ENCODE measurements around the gene ARHGAP12. TPM values are rescaled to one million over a fixed set of nuclear protein-coding genes. Genes with fewer than 3 reads are reported as not detected.

ARHGAP12 gene
- total RNA-seq, 2 donors from 2014 or later, result 5.2 to 5.6 TPM

DNA sequence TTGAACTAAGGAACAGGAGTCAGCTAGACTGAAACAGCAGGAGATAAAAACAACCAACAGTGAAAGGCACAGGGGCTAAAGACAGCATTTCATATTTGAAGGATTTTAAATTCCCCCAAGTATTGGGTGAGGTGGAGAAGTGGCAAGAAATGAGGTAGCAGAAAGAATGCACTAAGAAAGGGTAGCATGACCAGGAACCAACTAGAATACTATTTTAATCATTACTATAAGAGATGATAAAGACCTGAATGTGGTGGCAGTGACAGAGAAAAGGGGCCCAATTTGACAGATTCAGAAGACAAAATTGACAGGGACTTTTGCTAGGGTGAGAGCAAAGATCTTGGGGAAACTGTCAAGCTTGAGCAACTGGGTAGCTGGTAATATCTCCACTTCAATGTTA lies 94.9 kb downstream of the ARHGAP12 start:
- Mint-ChIP-seq H3K4me1 (ENCODE audit: low read depth) (peaks cover 4% of the 10 kb centered on the region), H3K4me3 (no peak overlapping the region), H3K9me3 (no peaks in the 10 kb centered on the region), H3K27me3 (ENCODE audit: low read depth) (no peaks in the 10 kb centered on the region), H3K27ac (no peak overlapping the region), H3K36me3 (ENCODE audit: insufficient read depth in 2 of 2) (no peaks in the 10 kb centered on the region)
- ATAC-seq (replicated peaks in 1 of 2), result peak in 1 of 2 donors; percentile 54
- DNase-seq, result no peak

DNA sequence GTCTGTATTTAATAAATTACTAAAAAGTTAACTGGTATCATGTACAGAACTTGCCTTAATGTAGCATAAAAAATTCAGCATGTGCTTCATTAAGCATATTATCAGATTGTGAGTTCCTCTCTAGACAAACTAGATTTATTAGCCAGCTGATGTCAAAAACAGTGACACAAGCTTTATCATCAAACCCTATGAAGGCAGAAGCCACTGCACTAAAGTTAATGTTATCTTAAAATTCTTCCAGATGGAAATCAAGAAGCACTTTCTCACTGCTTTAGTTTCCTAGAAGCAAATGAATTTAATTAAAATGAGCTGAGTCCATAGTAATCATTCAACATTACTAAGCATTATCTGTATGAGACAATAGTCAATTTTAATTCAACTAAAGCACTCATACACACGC lies 96.4 kb downstream of the ARHGAP12 start:
- Mint-ChIP-seq H3K36me3 (ENCODE audit: insufficient read depth in 2 of 2) (no peaks in the 10 kb centered on the region), H3K4me1 (ENCODE audit: low read depth) (peaks cover 4% of the 10 kb centered on the region), H3K9me3 (no peaks in the 10 kb centered on the region), H3K27me3 (ENCODE audit: low read depth) (no peaks in the 10 kb centered on the region), H3K27ac (no peak overlapping the region), H3K4me3 (no peak overlapping the region)
- DNase-seq (no peak), ATAC-seq (replicated peaks in 1 of 2) (no peak)

DNA sequence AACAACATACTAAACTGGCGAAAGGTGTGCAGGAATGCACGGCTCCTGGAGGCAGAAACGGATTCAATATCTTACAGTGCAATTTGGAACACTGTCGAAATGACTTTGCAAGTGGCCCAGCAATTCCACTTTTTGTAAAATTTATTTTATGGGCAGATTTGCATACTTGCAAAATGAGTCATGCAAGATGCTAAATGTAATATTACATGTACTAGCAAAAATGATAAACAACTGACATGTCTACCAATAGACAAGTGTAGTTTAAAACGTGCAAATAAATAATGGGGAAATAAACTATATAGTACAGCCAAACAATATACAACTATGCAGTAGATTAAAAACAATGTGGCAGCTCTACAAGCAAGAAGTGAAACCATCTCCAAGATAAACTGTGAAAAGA lies 97.7 kb downstream of the ARHGAP12 start:
- no peak for DNase-seq
- Mint-ChIP-seq H3K27me3 (ENCODE audit: low read depth) (no peaks in the 10 kb centered on the region), H3K4me1 (ENCODE audit: low read depth) (peaks cover 4% of the 10 kb centered on the region), H3K27ac (no peak overlapping the region), H3K36me3 (ENCODE audit: insufficient read depth in 2 of 2) (no peaks in the 10 kb centered on the region), H3K9me3 (no peaks in the 10 kb centered on the region), H3K4me3 (no peak overlapping the region)
- no peak for ATAC-seq (replicated peaks in 1 of 2)

DNA sequence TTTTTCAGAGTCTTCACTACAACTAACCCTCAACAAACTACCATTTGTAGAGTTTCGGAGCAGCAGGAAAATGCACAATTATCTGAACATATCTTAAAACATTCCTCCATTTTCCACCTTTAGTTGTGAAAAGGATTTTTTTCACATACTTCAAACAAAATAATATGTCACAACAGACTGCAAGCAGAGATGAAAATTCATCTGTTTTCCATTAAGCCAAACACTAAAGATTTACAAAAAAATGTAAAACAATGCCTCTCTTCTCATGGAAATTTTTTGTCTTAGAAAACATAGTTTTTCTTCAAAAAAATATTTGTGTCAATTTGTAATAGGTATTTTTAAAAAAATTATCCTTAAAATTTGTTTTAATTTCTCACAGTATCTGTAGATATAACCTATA lies 98.9 kb downstream of the ARHGAP12 start:
- H3K36me3 Mint-ChIP-seq (ENCODE audit: insufficient read depth in 2 of 2), result no peaks in the 10 kb centered on the region
- no peaks in the 10 kb centered on the region for H3K27me3 Mint-ChIP-seq (ENCODE audit: low read depth)
- DNase-seq, result no peak
- peaks cover 4% of the 10 kb centered on the region for H3K4me1 Mint-ChIP-seq (ENCODE audit: low read depth)
- no peak overlapping the region for H3K27ac Mint-ChIP-seq
- no peak for ATAC-seq (replicated peaks in 1 of 2)
- no peak overlapping the region for H3K4me3 Mint-ChIP-seq
- no peaks in the 10 kb centered on the region for H3K9me3 Mint-ChIP-seq

DNA sequence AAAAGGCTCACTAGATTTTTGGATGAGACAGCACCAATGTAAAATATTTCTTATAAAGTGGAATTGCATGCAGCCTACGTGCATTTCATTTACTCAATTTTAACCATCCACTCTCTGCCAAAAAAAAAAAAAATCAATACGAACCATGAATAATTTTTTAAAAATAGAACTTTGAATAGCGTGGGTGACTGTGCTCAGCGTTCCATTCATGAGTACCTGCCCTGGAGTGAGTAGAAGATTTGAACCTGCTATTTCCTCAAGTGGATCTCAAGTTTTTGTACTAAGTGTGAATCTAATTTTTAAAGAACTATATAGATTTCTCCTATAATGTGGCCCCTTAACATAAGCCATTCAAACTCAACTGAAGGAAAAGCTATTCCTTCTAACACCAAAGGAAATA lies 105.3 kb downstream of the ARHGAP12 start:
- DNase-seq (no peak), ATAC-seq (replicated peaks in 1 of 2) (no peak)
- no peak overlapping the region for H3K4me3 Mint-ChIP-seq
- no peaks in the 10 kb centered on the region for H3K27me3 Mint-ChIP-seq (ENCODE audit: low read depth)
- H3K4me1 Mint-ChIP-seq (ENCODE audit: low read depth), result no peaks in the 10 kb centered on the region
- no peaks in the 10 kb centered on the region for H3K9me3 Mint-ChIP-seq
- H3K27ac Mint-ChIP-seq, result no peak overlapping the region
- H3K36me3 Mint-ChIP-seq (ENCODE audit: insufficient read depth in 2 of 2), result no peaks in the 10 kb centered on the region

DNA sequence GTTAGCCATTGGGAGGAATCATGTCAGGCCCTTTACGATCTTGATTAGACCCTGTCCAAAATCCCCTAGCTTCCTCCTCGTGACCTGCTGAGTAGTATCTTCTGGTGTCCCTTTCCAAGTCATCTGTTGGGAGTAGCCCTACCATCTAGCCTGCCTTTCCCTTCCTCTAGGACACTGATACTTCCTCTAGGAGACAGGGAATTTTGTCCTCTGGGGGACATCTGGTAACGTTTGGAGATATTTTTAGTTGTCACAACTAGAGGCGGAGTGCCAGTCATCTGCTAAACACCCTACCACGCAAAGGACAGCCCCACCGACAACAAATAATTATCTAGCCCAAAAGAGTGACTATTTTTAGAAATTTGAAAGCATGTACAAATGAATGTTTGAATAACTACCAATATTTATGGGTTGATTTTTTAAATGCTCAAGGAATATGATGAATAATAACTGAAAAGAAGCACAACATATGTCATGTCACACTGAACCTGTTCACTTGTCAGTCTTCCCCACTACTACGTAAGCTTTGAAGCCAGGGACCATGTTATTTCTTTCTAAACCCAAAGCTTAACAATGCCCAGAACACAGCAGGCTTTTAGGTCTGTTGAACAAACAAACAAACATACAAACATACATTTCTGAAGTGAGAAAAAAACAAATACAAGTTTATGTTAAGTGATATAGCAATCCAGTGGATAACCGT lies 105.9 kb downstream of the ARHGAP12 start:
- Mint-ChIP-seq H3K4me1 (ENCODE audit: low read depth) (no peaks in the 10 kb centered on the region), H3K36me3 (ENCODE audit: insufficient read depth in 2 of 2) (no peaks in the 10 kb centered on the region)
- no peak for ATAC-seq (replicated peaks in 1 of 2)

DNA sequence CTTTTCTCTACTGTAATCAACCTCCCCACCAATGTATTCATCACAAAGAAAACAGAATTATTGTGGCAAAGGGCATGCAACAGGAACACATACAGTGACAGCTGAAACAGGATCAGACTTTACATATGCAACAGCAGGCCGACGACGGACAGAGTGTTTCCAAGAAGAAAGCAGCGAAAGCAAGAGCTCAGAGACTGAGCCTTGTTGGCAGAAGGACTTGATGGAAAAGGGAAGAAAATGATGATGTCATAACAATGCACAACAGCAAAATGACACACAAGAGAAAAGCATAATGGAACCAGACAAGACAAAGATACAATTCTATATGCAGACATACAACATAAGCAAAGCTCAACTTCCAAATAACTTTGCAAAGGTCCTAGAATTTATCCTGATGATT lies 106.5 kb downstream of the ARHGAP12 start:
- no peak overlapping the region for H3K4me3 Mint-ChIP-seq
- no peak overlapping the region for H3K27ac Mint-ChIP-seq
- H3K4me1 Mint-ChIP-seq (ENCODE audit: low read depth), result no peaks in the 10 kb centered on the region
- no peaks in the 10 kb centered on the region for H3K36me3 Mint-ChIP-seq (ENCODE audit: insufficient read depth in 2 of 2)
- no peaks in the 10 kb centered on the region for H3K27me3 Mint-ChIP-seq (ENCODE audit: low read depth)
- H3K9me3 Mint-ChIP-seq, result no peaks in the 10 kb centered on the region
- ATAC-seq (replicated peaks in 1 of 2) (no peak), DNase-seq (no peak)

More for the DNA sequence above, 105.9 kb downstream of the ARHGAP12 start:
- Mint-ChIP-seq H3K9me3 (no peaks in the 10 kb centered on the region), H3K27me3 (ENCODE audit: low read depth) (no peaks in the 10 kb centered on the region), H3K27ac (no peak overlapping the region), H3K4me3 (no peak overlapping the region)
- no peak for DNase-seq

DNA sequence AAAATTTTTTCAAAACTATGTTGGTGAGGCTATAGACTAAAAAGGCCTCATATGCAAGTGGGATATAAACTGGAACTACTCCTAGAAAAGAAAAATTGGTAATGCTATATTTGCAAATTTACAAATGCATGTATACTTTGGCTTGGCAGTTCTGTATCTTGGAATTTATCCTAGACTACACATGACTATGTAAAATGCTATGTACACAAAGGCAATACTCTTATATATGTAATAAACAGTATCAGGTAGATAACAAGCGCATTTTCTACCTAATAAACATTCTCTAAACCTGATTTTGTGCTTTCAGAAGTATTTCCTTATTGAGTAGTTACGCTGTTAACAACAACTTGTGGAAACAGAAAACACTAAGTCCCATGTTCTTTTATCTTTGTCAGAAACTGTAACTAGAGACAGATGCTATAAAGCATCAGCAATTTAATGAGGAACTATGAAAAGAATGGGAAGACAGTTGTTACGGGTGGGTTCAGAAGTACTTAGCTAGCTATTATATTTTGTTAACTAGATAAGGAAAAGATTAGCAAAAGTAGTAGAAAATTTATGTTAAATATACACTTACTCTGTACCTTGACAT lies 107.8 kb downstream of the ARHGAP12 start:
- H3K27ac Mint-ChIP-seq, result no peak overlapping the region
- H3K4me3 Mint-ChIP-seq, result no peak overlapping the region
- H3K36me3 Mint-ChIP-seq (ENCODE audit: insufficient read depth in 2 of 2), result no peaks in the 10 kb centered on the region
- DNase-seq (no peak), ATAC-seq (replicated peaks in 1 of 2) (no peak)
- no peaks in the 10 kb centered on the region for H3K4me1 Mint-ChIP-seq (ENCODE audit: low read depth)
- H3K27me3 Mint-ChIP-seq (ENCODE audit: low read depth), result no peaks in the 10 kb centered on the region
- H3K9me3 Mint-ChIP-seq, result no peaks in the 10 kb centered on the region

DNA sequence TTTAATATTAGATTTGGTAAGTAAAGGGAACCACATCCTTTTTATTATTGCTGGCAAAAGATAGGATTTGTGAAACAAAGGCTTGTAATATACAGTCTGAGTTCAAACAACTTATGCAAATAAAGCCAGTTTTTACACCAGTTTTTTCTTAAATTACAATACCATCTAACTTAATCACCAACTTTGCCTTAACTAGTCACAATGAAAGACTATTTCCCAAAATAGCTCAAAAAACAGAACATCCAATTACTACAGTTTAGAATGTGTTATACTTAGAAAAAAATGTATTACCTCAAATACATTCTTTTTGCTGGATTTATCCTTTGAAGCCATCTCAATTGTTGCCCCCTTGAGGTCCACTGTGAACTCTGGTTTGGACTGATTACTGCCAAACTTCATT lies 108.5 kb downstream of the ARHGAP12 start:
- no peaks in the 10 kb centered on the region for H3K36me3 Mint-ChIP-seq (ENCODE audit: insufficient read depth in 2 of 2)
- H3K9me3 Mint-ChIP-seq, result no peaks in the 10 kb centered on the region
- ATAC-seq (replicated peaks in 1 of 2), result no peak
- H3K27ac Mint-ChIP-seq, result no peak overlapping the region
- no peaks in the 10 kb centered on the region for H3K4me1 Mint-ChIP-seq (ENCODE audit: low read depth)
- no peaks in the 10 kb centered on the region for H3K27me3 Mint-ChIP-seq (ENCODE audit: low read depth)
- H3K4me3 Mint-ChIP-seq, result no peak overlapping the region
- DNase-seq, result no peak

DNA sequence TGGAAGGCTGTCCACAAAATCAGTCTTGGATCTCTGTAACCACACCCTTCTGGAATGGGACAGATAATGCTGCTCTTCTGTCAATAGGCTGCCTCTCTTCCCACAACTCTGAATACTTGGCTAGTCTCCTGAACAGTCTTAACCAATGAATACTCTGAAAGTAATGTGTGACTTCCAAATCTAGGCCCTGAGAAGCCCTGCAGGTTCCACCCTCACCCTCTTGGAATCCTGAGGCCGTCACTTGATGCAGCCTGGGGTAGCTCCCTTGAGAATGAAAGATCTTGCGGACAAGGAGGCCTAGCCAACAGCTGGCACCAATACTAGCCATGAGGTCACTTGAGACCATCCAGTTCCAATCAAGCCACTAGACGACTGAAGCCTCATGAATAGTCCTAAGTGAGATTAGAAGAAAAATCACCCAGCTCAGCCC lies 109.2 kb downstream of the ARHGAP12 start:
- Mint-ChIP-seq H3K4me3 (no peak overlapping the region), H3K27me3 (ENCODE audit: low read depth) (no peaks in the 10 kb centered on the region), H3K9me3 (no peaks in the 10 kb centered on the region), H3K27ac (no peak overlapping the region), H3K4me1 (ENCODE audit: low read depth) (no peaks in the 10 kb centered on the region), H3K36me3 (ENCODE audit: insufficient read depth in 2 of 2) (no peaks in the 10 kb centered on the region)
- DNase-seq, result no peak
- ATAC-seq (replicated peaks in 1 of 2), result no peak

DNA sequence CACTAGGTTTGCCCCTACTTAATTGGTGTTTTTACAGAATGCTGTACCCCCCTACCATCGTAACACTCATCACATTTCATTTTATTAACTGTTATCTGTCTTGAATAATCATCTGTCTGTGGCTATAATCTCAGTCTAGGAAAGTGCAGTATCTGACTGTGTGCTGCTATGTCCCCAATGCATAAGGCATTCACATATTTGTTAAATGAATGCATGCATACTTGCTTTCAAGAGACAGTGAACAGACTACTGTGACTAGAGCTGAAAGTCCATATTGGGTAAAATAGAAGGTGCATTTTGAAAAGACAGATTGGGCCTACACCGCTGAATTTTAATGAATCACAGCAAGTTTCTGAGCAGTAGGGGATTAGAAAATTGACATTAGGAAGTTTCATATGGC lies 112.3 kb downstream of the ARHGAP12 start:
- Mint-ChIP-seq H3K27me3 (ENCODE audit: low read depth) (no peaks in the 10 kb centered on the region), H3K4me1 (ENCODE audit: low read depth) (no peaks in the 10 kb centered on the region), H3K36me3 (ENCODE audit: insufficient read depth in 2 of 2) (no peaks in the 10 kb centered on the region), H3K9me3 (no peaks in the 10 kb centered on the region), H3K27ac (no peak overlapping the region), H3K4me3 (no peak overlapping the region)
- no peak for ATAC-seq (replicated peaks in 1 of 2)
- no peak for DNase-seq

DNA sequence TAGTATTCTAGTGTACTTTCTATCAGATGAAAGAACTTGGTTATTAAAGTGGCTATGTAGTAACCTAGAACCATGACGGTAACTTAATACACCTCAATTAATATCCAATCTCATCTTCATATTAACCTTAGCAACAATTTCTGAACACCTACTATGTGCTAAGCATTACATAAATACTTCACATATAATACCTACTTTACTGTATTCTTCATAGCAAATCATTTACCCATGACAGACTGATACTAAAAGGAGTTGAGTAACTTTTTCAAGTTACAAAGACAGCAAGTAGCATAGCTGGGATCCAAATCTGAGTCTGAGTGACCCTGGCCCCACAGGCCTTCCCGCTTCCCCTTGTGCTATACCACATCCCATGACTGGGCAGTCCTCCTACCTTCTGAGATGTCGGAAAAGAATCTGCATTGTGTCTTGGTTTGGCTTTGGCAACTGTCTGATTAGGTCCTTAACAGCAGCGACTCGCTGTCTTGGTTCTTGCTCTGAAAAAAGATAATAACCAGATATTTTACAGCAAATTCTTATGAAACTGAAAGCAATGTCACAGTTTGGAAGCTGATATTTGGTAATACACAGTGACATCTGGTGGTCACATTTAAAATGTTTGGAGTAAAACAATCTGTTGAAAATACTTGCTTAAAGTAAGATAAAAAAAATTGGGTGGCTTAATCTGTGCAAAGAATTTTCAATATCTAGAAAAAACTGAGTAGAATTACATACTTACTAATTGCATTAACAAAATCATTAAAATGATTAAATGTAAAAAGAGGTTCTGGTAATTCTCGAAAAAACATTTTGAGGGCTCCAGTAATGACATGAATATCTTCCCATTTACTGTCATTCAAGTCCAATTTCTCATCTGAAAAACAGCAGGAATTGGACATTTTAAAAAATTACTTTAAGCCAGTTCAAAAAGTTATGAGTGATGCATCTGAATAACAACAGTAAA lies 120.1 kb downstream of the ARHGAP12 start:
- Mint-ChIP-seq H3K4me3 (peak overlapping the region; percentile 67 to 95), H3K4me1 (ENCODE audit: low read depth) (peaks cover 6% of the 10 kb centered on the region), H3K36me3 (ENCODE audit: insufficient read depth in 2 of 2) (no peaks in the 10 kb centered on the region), H3K9me3 (no peaks in the 10 kb centered on the region), H3K27me3 (ENCODE audit: low read depth) (no peaks in the 10 kb centered on the region), H3K27ac (peak overlapping the region; percentile 93)
- DNase-seq, result peak; percentile 8 to 21
- ATAC-seq (replicated peaks in 1 of 2), result peak; percentile 66 to 69

DNA sequence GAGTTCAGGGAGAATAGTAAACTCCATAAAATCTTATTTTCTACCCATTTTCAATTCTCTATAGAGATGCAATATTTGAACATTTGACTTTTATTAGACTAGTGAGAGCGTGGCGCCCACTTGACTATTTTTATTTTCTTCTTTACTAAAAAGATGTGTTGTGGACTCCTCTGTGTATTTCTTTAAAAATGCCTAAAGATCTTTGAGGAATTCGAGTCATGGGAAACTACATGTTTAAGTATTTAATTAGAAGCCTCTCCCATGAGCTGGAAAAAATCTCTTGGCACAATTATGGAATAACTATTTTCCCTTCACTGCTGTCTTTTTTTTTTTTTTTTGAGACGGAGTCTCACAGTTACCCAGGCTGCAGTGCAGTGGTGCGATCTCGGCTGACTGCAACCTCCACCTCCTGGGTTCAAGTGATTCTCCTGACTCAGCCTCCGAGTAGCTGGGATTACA lies 124.2 kb downstream of the ARHGAP12 start:
- no peak for ATAC-seq (replicated peaks in 1 of 2)
- Mint-ChIP-seq H3K4me3 (no peak overlapping the region), H3K27me3 (ENCODE audit: low read depth) (no peaks in the 10 kb centered on the region)

More for the DNA sequence above, 124.2 kb downstream of the ARHGAP12 start:
- no peaks in the 10 kb centered on the region for H3K9me3 Mint-ChIP-seq
- H3K36me3 Mint-ChIP-seq (ENCODE audit: insufficient read depth in 2 of 2), result no peaks in the 10 kb centered on the region
- H3K27ac Mint-ChIP-seq, result no peak overlapping the region
- H3K4me1 Mint-ChIP-seq (ENCODE audit: low read depth), result peaks cover 6% of the 10 kb centered on the region
- DNase-seq, result no peak
